DOHH2 (cell line): ENCODE data around the gene TSC22D3.

ENCODE experiments used
- H3F3A ChIP-seq: fragments of 200-600 bp; sonication (generic), shearing (Covaris generic); 2 replicates; pipeline ENCODE4 v1.6.0; 2016; ENCODE audit warnings: antibody characterized with exemption, mild to moderate bottlenecking; ENCODE audit not compliant: control insufficient read depth, insufficient read depth
- H3K27ac ChIP-seq: fragments of 200-600 bp; sonication (generic); 2 replicates; pipeline ENCODE4 v1.5.1; 2014; ENCODE audit warnings: low read depth, mild to moderate bottlenecking, low read length, moderate library complexity
- H3K27me3 ChIP-seq: fragments of 200-600 bp; sonication (generic); 2 replicates; pipeline ENCODE4 v1.6.1; 2014; ENCODE audit warnings: mild to moderate bottlenecking, low read length, mixed read lengths; ENCODE audit not compliant: control insufficient read depth
- H3K36me3 ChIP-seq: fragments of 200-600 bp; sonication (generic); 2 replicates; pipeline ENCODE4 v1.6.1; 2014; ENCODE audit warnings: mild to moderate bottlenecking, low read length, moderate library complexity, mixed read lengths; ENCODE audit not compliant: control insufficient read depth
- H3K4me1 ChIP-seq: fragments of 200-600 bp; sonication (generic); 2 replicates; pipeline ENCODE4 v1.6.1; 2014; ENCODE audit warnings: mild to moderate bottlenecking, low read length, mixed read lengths; ENCODE audit not compliant: control insufficient read depth
- H3K4me2 ChIP-seq: fragments of 200-600 bp; sonication (generic); 2 replicates; pipeline ENCODE4 v1.6.0; 2014; ENCODE audit warnings: mild to moderate bottlenecking, low read length, moderate library complexity
- H3K4me3 ChIP-seq: fragments of 200-600 bp; sonication (generic); 2 replicates; pipeline ENCODE4 v1.5.1; 2014; ENCODE audit warnings: mild to moderate bottlenecking, low read length, mixed read lengths
- H3K79me2 ChIP-seq: fragments of 200-600 bp; sonication (generic); 2 replicates; pipeline ENCODE4 v1.6.1; 2014; ENCODE audit warnings: mild to moderate bottlenecking, low read length, mixed read lengths; ENCODE audit not compliant: control insufficient read depth
- H3K9me2 ChIP-seq: fragments of 200-600 bp; sonication (generic); replicated peaks from 2 replicates; pipeline ENCODE4 v1.6.1; 2014; ENCODE audit warnings: mild to moderate bottlenecking, low read length, mixed read lengths; ENCODE audit not compliant: control insufficient read depth
- H3K9me3 ChIP-seq: fragments of 200-600 bp; sonication (generic); 2 replicates; pipeline ENCODE4 v1.6.1; 2014; ENCODE audit warnings: antibody characterized with exemption, low read length, mixed read lengths; ENCODE audit not compliant: control insufficient read depth, insufficient read depth
- H4K20me1 ChIP-seq: fragments of 200-600 bp; sonication (generic); 2 replicates; pipeline ENCODE4 v1.6.0; 2014; ENCODE audit warnings: low read depth, mild to moderate bottlenecking, antibody characterized with exemption, low read length, moderate library complexity; ENCODE audit not compliant: control insufficient read depth, insufficient read depth
- EZH2phosphoT487 ChIP-seq: fragments of 200-600 bp; sonication (generic); IDR thresholded peaks from 2 replicates; pipeline ENCODE4 v1.6.1; 2017; ENCODE audit warnings: borderline replicate concordance, mild to moderate bottlenecking, antibody characterized with exemption, low read length, moderate library complexity, mixed read lengths
- TF ChIP-seq, protein P1 (sequence below): fragments of 200-600 bp; sonication (generic); IDR thresholded peaks from one replicate; pipeline ENCODE4 v1.5.1; 2014; ENCODE audit warnings: antibody characterized with exemption, mild to moderate bottlenecking, low read depth, low read length; ENCODE audit not compliant: poor library complexity, severe bottlenecking

The TSC22D3 gene

DNA sequence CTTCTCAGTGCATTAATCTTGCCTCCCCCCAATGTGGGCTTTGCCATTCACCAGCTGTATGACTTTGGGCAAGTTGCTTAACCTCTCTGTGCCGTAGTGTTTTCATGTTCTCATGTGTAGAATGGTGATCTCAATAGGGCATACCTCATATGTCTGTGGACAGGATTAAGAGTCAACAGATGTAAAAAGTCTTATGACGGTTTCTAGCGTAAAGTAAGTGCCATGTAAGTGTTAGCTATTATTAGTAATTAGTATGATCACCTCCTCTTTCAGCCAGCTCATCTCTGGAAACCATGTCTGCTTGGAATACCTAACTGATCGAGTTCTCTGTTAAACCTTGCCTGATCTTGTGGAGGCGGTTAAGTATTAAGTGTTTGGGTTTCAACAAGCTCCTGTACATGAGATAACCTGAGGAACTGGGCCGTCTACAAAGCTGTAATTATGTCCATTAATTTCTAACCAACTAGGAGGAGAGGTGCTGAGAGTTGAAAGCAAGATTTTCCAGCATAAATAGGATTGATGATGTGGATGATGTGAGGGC lies 66.3 kb downstream of the TSC22D3 start:
- H3K4me2 ChIP-seq, result no peak overlapping the region
- H3K27me3 ChIP-seq, result no peaks in the 10 kb centered on the region
- peaks cover 26% of the 10 kb centered on the region for H3K4me1 ChIP-seq
- H3K36me3 ChIP-seq, result peaks cover 16% of the 10 kb centered on the region
- H3K79me2 ChIP-seq, result no peaks in the 10 kb centered on the region
- no peak for TF ChIP-seq EZH2phosphoT487
- TF ChIP-seq, protein P1, sequence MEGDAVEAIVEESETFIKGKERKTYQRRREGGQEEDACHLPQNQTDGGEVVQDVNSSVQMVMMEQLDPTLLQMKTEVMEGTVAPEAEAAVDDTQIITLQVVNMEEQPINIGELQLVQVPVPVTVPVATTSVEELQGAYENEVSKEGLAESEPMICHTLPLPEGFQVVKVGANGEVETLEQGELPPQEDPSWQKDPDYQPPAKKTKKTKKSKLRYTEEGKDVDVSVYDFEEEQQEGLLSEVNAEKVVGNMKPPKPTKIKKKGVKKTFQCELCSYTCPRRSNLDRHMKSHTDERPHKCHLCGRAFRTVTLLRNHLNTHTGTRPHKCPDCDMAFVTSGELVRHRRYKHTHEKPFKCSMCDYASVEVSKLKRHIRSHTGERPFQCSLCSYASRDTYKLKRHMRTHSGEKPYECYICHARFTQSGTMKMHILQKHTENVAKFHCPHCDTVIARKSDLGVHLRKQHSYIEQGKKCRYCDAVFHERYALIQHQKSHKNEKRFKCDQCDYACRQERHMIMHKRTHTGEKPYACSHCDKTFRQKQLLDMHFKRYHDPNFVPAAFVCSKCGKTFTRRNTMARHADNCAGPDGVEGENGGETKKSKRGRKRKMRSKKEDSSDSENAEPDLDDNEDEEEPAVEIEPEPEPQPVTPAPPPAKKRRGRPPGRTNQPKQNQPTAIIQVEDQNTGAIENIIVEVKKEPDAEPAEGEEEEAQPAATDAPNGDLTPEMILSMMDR, result no peak
- 0 out of 2 replicates have a peak, but pooled peaks cover 2% of the 10 kb centered on the region for H3F3A ChIP-seq
- H4K20me1 ChIP-seq, result no peaks in the 10 kb centered on the region
- no peaks in the 10 kb centered on the region for H3K9me3 ChIP-seq
- no peaks in the 10 kb centered on the region for H3K9me2 ChIP-seq
- no peak overlapping the region for H3K4me3 ChIP-seq
- H3K27ac ChIP-seq, result no peak overlapping the region

DNA sequence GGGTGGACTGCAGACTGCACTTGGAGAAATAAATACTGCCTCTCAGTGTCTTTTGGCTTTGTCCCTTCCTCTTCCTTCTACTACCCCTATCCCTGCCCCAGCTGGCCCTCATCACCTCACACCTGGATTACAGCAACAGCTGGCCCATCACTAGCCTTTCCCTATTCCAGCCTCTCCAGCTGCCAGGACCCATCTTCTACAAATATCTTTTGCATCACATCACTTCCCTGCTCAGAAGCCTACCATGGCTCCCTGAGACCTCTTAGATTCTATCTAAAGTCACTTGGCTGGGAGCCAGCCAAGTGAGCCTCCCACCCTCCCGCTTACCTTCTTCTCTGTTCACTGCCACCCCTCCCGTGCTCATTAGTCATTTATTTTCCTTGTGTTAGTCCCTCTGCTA lies 66.8 kb downstream of the TSC22D3 start:
- no peak overlapping the region for H3K4me3 ChIP-seq
- H3K79me2 ChIP-seq, result no peaks in the 10 kb centered on the region
- H3K36me3 ChIP-seq, result peaks cover 10% of the 10 kb centered on the region
- TF ChIP-seq, protein P1, result no peak
- no peak for TF ChIP-seq EZH2phosphoT487
- no peaks in the 10 kb centered on the region for H3K27me3 ChIP-seq
- H3K4me2 ChIP-seq, result no peak overlapping the region
- 0 out of 2 replicates have a peak, but pooled peaks cover 2% of the 10 kb centered on the region for H3F3A ChIP-seq
- H3K4me1 ChIP-seq, result peaks cover 24% of the 10 kb centered on the region
- no peak overlapping the region for H3K27ac ChIP-seq
- H4K20me1 ChIP-seq, result no peaks in the 10 kb centered on the region
- H3K9me2 ChIP-seq, result no peaks in the 10 kb centered on the region
- no peaks in the 10 kb centered on the region for H3K9me3 ChIP-seq

DNA sequence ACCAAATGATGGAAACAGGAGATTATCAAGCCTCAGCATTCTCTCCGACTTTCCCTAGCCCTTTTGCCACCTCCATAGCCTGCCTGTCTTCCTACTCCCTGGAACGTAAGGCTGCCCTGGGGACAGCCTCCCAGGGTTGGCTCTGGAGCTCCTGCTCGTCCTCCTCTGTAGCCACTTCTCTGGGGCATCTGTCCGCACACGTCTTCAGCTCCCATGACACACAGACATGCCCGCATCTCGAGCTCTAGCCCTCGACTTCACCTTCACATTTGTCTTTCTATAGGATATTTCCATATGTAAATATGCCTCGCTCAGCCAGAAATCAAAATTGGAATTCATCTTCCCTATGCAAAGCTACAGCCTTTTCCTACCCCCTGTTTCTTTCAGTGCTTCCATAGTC lies 67.7 kb downstream of the TSC22D3 start:
- H3K27me3 ChIP-seq, result no peaks in the 10 kb centered on the region
- H3K9me2 ChIP-seq, result no peaks in the 10 kb centered on the region
- H3K36me3 ChIP-seq, result peaks cover under 1% of the 10 kb centered on the region
- H4K20me1 ChIP-seq, result no peaks in the 10 kb centered on the region
- 0 out of 2 replicates have a peak, but pooled peaks cover 2% of the 10 kb centered on the region for H3F3A ChIP-seq
- no peak for TF ChIP-seq EZH2phosphoT487
- TF ChIP-seq, protein P1, result no peak
- H3K4me2 ChIP-seq, result no peak overlapping the region
- no peak overlapping the region for H3K4me3 ChIP-seq
- peaks cover 24% of the 10 kb centered on the region for H3K4me1 ChIP-seq
- no peaks in the 10 kb centered on the region for H3K9me3 ChIP-seq
- H3K79me2 ChIP-seq, result no peaks in the 10 kb centered on the region
- no peak overlapping the region for H3K27ac ChIP-seq
